HepG2 (cell line): ENCODE measurements around the gene DRC7. TPM values are rescaled to one million over a fixed set of nuclear protein-coding genes. Genes with fewer than 3 reads are reported as not detected.

ENCODE experiments used
- ARID2 ChIP-seq: sonication (generic); formaldehyde crosslinking; IDR thresholded peaks from 2 replicates; pipeline ENCODE4 v1.8.1; 2022; ENCODE audit warnings: mild to moderate bottlenecking, missing genetic modification reagents, borderline replicate concordance
- ERF ChIP-seq: IDR thresholded peaks from 2 replicates; pipeline ENCODE4 v1.6.1; 2018; ENCODE audit warnings: missing biosample characterization, missing genetic modification reagents
- FOXA3 ChIP-seq: IDR thresholded peaks from 2 replicates; pipeline ENCODE4 v1.6.1; 2016; ENCODE audit warnings: missing genetic modification reagents, missing compliant biosample characterization
- GRHL1 ChIP-seq: sonication (generic); formaldehyde crosslinking; conservative IDR thresholded peaks from 2 replicates; pipeline ENCODE4 v1.8.0; 2022; ENCODE audit warnings: missing genetic modification reagents
- HMGXB3 ChIP-seq: sonication (generic); formaldehyde crosslinking; IDR thresholded peaks from 2 replicates; pipeline ENCODE4 v1.4.0; 2020; ENCODE audit warnings: missing genetic modification reagents, borderline replicate concordance
- HNF1B ChIP-seq: sonication (generic); formaldehyde crosslinking; IDR thresholded peaks from 2 replicates; pipeline ENCODE4 v1.5.1; 2020; ENCODE audit warnings: mild to moderate bottlenecking, moderate library complexity, missing genetic modification reagents
- HNRNPUL1 ChIP-seq: fragments of 200-400 bp; formaldehyde crosslinking; IDR thresholded peaks from 2 replicates; pipeline ENCODE4 v1.6.1; 2017; ENCODE audit warnings: low read depth, mild to moderate bottlenecking, low read length, moderate library complexity
- RXRA ChIP-seq: sonication (generic); formaldehyde crosslinking; IDR thresholded peaks from 2 replicates; pipeline ENCODE4 v1.5.1; 2020; ENCODE audit warnings: missing genetic modification reagents
- THAP9 ChIP-seq: sonication (generic); formaldehyde crosslinking; IDR thresholded peaks from 2 replicates; pipeline ENCODE4; 2020; ENCODE audit warnings: missing genetic modification reagents, mild to moderate bottlenecking, borderline replicate concordance
- ZBTB14 ChIP-seq: sonication (generic); formaldehyde crosslinking; IDR thresholded peaks from 2 replicates; pipeline ENCODE4 v1.4.0; 2020; ENCODE audit warnings: missing genetic modification reagents
- ZFP1 ChIP-seq: IDR thresholded peaks from 2 replicates; pipeline ENCODE4 v1.6.1; 2016
- ZNF225 ChIP-seq: sonication (generic); formaldehyde crosslinking; IDR thresholded peaks from 2 replicates; pipeline ENCODE4 v1.4.0; 2020; ENCODE audit warnings: mild to moderate bottlenecking, missing genetic modification reagents
- ZNF549 ChIP-seq: sonication (generic); formaldehyde crosslinking; IDR thresholded peaks from 2 replicates; pipeline ENCODE4 v1.5.0; 2020; ENCODE audit warnings: missing genetic modification reagents
- ZNF737 ChIP-seq: sonication (generic); formaldehyde crosslinking; IDR thresholded peaks from 2 replicates; pipeline ENCODE4 v1.5.0; 2020; ENCODE audit warnings: missing genetic modification reagents, mild to moderate bottlenecking, borderline replicate concordance
- polyA plus RNA-seq, 8 experiments: library from polyadenylated mRNA; depleted of rRNA in 3 of 8; stranded (reverse) in 7 of 8; unstranded in 1 of 8; fragments of >200 nt; fragmentation: Illumina TruSeq in 4 of 8; extraction: Trizol in 4 of 8; gene quantifications; 2 replicates each; pipeline versions ENCODE4 v1.2.1 to v1.2.3, GENCODE V29; 2011 to 2016; ENCODE audit warnings: low read depth in 4 of 8, missing spikeins in 1 of 8, mixed read lengths in 1 of 8; ENCODE audit not compliant: insufficient read depth in 1 of 8
- total RNA-seq, 5 experiments: library from RNA; depleted of rRNA; stranded (reverse); fragments of >200 nt; fragmentation: Illumina TruSeq; extraction: Trizol; gene quantifications; 2 replicates each; pipeline ENCODE4 v1.2.3, GENCODE V29; 2016; ENCODE audit warnings: low read depth in 1 of 5

The DRC7 gene
- total and polyA plus RNA-seq, 2 of the 13 experiments (the other 11 are each of a cell fraction or from before 2014, with no cell fraction given) = 2.7 to 3.4 TPM

GRCh38 chr16:57648581-57649442, 45.8 kb upstream of the DRC7 start (continued):
- no peak for TF ChIP-seq ZBTB14 (CRISPR knock-in tag)
- 0 out of 2 replicates have a peak, but pooled peaks have one; percentile 20 for TF ChIP-seq ZFP1 (CRISPR knock-in tag)
- 0 out of 2 replicates have a peak, but pooled peaks have one; percentile 48 for TF ChIP-seq ARID2 (CRISPR knock-in tag)
- 0 out of 2 replicates have a peak, but pooled peaks have one; percentile 41 for TF ChIP-seq THAP9
- no peak for TF ChIP-seq ZNF549
- TF ChIP-seq ERF (CRISPR knock-in tag) = peak; percentile 93
- TF ChIP-seq GRHL1 = no peak
- TF ChIP-seq FOXA3 = peak; percentile 67
- TF ChIP-seq ZNF737 = no peak
- peak; percentile 92 for TF ChIP-seq HNF1B (CRISPR knock-in tag)
- TF ChIP-seq HNRNPUL1 = no peak
- peak; percentile 68 for TF ChIP-seq RXRA
- TF ChIP-seq ZNF225 = no peak
- TF ChIP-seq HMGXB3 (CRISPR knock-in tag) = peak; percentile 83
